PC-3 (cell line): ENCODE results near the gene NDE1. TPM values are rescaled to one million over a fixed set of nuclear protein-coding genes. Genes with fewer than 3 reads are reported as not detected.
A peak's percentile ranks its signal among the peaks of the same experiment; 100 is the strongest.

ENCODE experiments used
- ATAC-seq: fragments of 200-7000 bp; cut with Tn5 transposase; 2 replicates; pipeline ENCODE4 v1.9.1; 2020; ENCODE audit warnings: mild to moderate bottlenecking, moderate library complexity
- Bru-seq: library from RNA; stranded (reverse); fragments of 400-500 nt; gene quantifications from one replicate; lab custom pipeline; 2021; lab: Mats Ljungman, UMichigan
- BruChase-seq, 2 experiments: library from RNA; stranded (reverse); fragments of 400-500 nt; gene quantifications; one replicate each; lab custom pipeline; 2021; lab: Mats Ljungman, UMichigan
- BruUV-seq: library from RNA; stranded (reverse); fragments of 400-500 nt; replicated peaks from 2 replicates; lab custom pipeline; 2021; lab: Mats Ljungman, UMichigan
- CTCF ChIA-PET: fragments of 300-600 bp; sonication (Branson Sonifier 250); formaldehyde crosslinking; loops from one replicate; lab custom pipeline; 2022; ENCODE audit warnings: antibody characterized with exemption; lab: Charles Lee
- POLR2A ChIA-PET: fragments of 300-600 bp; sonication (Branson Sonifier 250); formaldehyde crosslinking; loops from one replicate; lab custom pipeline; 2022; ENCODE audit warnings: antibody characterized with exemption; ENCODE audit not compliant: unreplicated experiment; lab: Charles Lee
- DNase-seq: peaks from one replicate; pipeline ENCODE4 v3.0.0-alpha.2; 2015
- H2AFZ ChIP-seq: fragments of 300-600 bp; sonication (generic); 2 replicates; pipeline ENCODE4 v1.6.0; 2016; ENCODE audit warnings: antibody characterized with exemption, low read length
- H3F3A ChIP-seq: fragments of 300-600 bp; sonication (generic); one replicate; pipeline ENCODE4 v1.6.0; 2017; ENCODE audit warnings: antibody characterized with exemption, low read length, control low read depth, mild to moderate bottlenecking; ENCODE audit not compliant: unreplicated experiment
- H3K27ac ChIP-seq: fragments of 300-600 bp; sonication (generic); 2 replicates; pipeline ENCODE4 v1.5.1; 2016; ENCODE audit warnings: mild to moderate bottlenecking, low read length
- H3K27me3 ChIP-seq: fragments of 300-600 bp; sonication (generic); 2 replicates; pipeline ENCODE4 v1.6.1; 2016; ENCODE audit warnings: low read length, mixed read lengths
- H3K36me3 ChIP-seq: fragments of 300-600 bp; sonication (generic); 2 replicates; pipeline ENCODE4 v1.6.1; 2016; ENCODE audit warnings: low read depth, mixed run types, low read length, mixed read lengths
- H3K4me1 ChIP-seq: fragments of 300-600 bp; sonication (generic); 2 replicates; pipeline ENCODE4 v1.5.1; 2016; ENCODE audit warnings: low read length; ENCODE audit not compliant: insufficient read depth
- H3K4me2 ChIP-seq: fragments of 300-600 bp; sonication (generic); 2 replicates; pipeline ENCODE4 v1.6.0; 2016; ENCODE audit warnings: low read length
- H3K4me3 ChIP-seq: fragments of 300-600 bp; sonication (generic); 2 replicates; pipeline ENCODE4 v1.5.1; 2016; ENCODE audit warnings: mild to moderate bottlenecking, low read length, mixed read lengths
- H3K79me2 ChIP-seq: fragments of 300-600 bp; sonication (generic); 2 replicates; pipeline ENCODE4 v1.6.1; 2017; ENCODE audit warnings: low read length, mixed read lengths
- H3K9ac ChIP-seq: fragments of 300-600 bp; sonication (generic); 2 replicates; pipeline ENCODE4 v1.6.0; 2016; ENCODE audit warnings: mild to moderate bottlenecking, low read length
- H3K9me2 ChIP-seq: fragments of 300-600 bp; sonication (generic); replicated peaks from 2 replicates; pipeline ENCODE4 v1.6.1; 2016; ENCODE audit warnings: mixed run types, low read length, mixed read lengths
- H3K9me3 ChIP-seq: fragments of 300-600 bp; sonication (generic); 2 replicates; pipeline ENCODE4 v1.6.1; 2016; ENCODE audit warnings: low read length, mixed read lengths
- H4K20me1 ChIP-seq: fragments of 300-600 bp; sonication (generic); 2 replicates; pipeline ENCODE4 v1.6.1; 2016; ENCODE audit warnings: low read length, mixed read lengths
- EZH2 ChIP-seq: fragments of 300-600 bp; sonication (generic); IDR thresholded peaks from one replicate; pipeline ENCODE4 v1.6.1; 2017; ENCODE audit warnings: antibody characterized with exemption, mild to moderate bottlenecking, low read length; ENCODE audit not compliant: unreplicated experiment
- EZH2phosphoT487 ChIP-seq: fragments of 300-600 bp; sonication (generic); IDR thresholded peaks from 2 replicates; pipeline ENCODE4 v1.6.1; 2018; ENCODE audit warnings: mild to moderate bottlenecking, antibody characterized with exemption, low read length, borderline replicate concordance
- intact Hi-C: fragments of 100-400 bp; cut with micrococcal nuclease; formaldehyde crosslinking; loops from 2 replicates; pipeline ENCODE4 v1.9.0; 2023
- long read RNA-seq: library from polyadenylated mRNA; unstranded; transcript quantifications from one replicate; pipeline ENCODE4 v2.0.0, GENCODE V29; 2021; ENCODE audit not compliant: unreplicated experiment
- total RNA-seq: library from RNA; depleted of rRNA; stranded (reverse); fragments of >200 nt; gene quantifications from 2 replicates; pipeline ENCODE4 v1.2.3, GENCODE V29; 2014; rRNA removed
- TF ChIP-seq, protein P1 (sequence below): fragments of 300-600 bp; sonication (generic); conservative IDR thresholded peaks from 2 replicates; pipeline ENCODE4 v1.5.1; 2017; ENCODE audit warnings: antibody characterized with exemption, low read depth, mild to moderate bottlenecking, low read length

Gene NDE1, protein sequence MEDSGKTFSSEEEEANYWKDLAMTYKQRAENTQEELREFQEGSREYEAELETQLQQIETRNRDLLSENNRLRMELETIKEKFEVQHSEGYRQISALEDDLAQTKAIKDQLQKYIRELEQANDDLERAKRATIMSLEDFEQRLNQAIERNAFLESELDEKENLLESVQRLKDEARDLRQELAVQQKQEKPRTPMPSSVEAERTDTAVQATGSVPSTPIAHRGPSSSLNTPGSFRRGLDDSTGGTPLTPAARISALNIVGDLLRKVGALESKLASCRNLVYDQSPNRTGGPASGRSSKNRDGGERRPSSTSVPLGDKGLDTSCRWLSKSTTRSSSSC
- total RNA-seq, result 22.6 and 24.9 TPM in 2 replicates
- percentile 64 among the genes with signal in this experiment for Bru-seq, nascent RNA
- percentile 64 among the genes with signal in this experiment for BruChase-seq, experiment 1, labeled RNA remaining after a 6-hour chase
- BruChase-seq, experiment 2, labeled RNA remaining after a 2-hour chase, result percentile 62 among the genes with signal in this experiment
- long read RNA-seq, transcript NDE1-201 (9 exons, 3,221 nt), result major isoform, 13 of 38 reads
- long read RNA-seq, partial matches to known transcripts, result 7 of 38 reads
- long read RNA-seq, other reads (novel, unspliced or antisense), result 18 of 38 reads

DNA sequence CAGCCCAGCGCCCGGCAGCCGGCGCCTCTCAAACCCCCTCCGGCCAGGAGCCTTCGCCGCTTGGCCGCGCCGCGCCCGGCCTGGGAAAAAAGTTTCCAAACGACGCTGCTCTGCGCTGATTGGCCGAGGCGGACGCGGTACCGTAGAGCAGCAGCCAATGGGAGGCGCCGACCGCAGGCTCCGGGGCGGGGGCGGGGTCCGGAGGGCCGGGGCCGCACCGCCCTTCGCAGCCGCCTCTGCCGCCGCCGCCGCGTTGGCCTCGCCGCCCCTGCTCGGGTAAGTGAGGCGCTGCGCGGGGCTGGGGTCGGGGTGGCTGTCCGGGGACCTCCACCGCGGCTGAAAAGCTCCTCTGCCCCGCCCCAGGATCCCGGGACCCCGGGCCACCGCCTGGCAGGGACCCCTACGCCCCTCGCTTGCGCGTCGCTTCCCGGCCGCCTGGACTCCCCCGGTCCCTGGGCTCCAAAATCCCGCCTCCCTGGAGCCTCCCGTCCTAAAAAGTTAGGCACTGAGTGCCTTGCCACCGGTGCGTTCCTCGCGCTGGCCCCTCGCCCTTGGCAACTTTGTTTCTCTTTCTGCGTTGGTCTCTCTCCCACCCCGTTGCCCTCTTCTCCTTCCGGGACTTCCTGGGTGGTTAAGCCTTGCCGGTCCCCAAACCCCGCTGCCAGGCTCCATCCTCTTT is at the start of gene NDE1:
NDE1 (plus strand) TSS at position 227 of the 679 bp plus-strand sequence. CDS start 14,534 bp downstream, outside the sequence.
- ChIA-PET CTCF (no interaction called here), POLR2A (interaction anchor here (0.6 kb wide), 1 partner anchor 36 kb away, joined by 9 read pairs; no protein-coding TSS in a partner anchor)
- Histone ChIP-seq H3K4me2 (peak within 1 kb of the TSS; percentile 97), H3K79me2 (peaks cover 49% of the 10 kb centered on the region), H3K4me3 (peak within 1 kb of the TSS; percentile 97), H3K9me3 (no peaks in the 10 kb centered on the region), H3K27me3 (no peaks in the 10 kb centered on the region), H3K9me2 (no peaks in the 10 kb centered on the region), H3K27ac (0 out of 2 replicates have a peak within 1 kb of the TSS, but pooled peaks have one; percentile 18), H3F3A (no peaks in the 10 kb centered on the region), H2AFZ (peak within 1 kb of the TSS; percentile 93), H3K9ac (peak within 1 kb of the TSS; percentile 86), H3K4me1 (peaks cover 9% of the 10 kb centered on the region; the same call in 1 of the 2 replicates), H4K20me1 (no peaks in the 10 kb centered on the region), H3K36me3 (no peaks in the 10 kb centered on the region)
- TF ChIP-seq, protein P1, sequence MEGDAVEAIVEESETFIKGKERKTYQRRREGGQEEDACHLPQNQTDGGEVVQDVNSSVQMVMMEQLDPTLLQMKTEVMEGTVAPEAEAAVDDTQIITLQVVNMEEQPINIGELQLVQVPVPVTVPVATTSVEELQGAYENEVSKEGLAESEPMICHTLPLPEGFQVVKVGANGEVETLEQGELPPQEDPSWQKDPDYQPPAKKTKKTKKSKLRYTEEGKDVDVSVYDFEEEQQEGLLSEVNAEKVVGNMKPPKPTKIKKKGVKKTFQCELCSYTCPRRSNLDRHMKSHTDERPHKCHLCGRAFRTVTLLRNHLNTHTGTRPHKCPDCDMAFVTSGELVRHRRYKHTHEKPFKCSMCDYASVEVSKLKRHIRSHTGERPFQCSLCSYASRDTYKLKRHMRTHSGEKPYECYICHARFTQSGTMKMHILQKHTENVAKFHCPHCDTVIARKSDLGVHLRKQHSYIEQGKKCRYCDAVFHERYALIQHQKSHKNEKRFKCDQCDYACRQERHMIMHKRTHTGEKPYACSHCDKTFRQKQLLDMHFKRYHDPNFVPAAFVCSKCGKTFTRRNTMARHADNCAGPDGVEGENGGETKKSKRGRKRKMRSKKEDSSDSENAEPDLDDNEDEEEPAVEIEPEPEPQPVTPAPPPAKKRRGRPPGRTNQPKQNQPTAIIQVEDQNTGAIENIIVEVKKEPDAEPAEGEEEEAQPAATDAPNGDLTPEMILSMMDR, result no peak
- TF ChIP-seq EZH2 (no peak), EZH2phosphoT487 (no peak)
- intact Hi-C loops, result no loop called here
- no TSS peak for BruUV-seq
- ATAC-seq (peak; percentile 93), DNase-seq (peak; percentile 85)

- Histone ChIP-seq H3K4me3 (no peak overlapping the region), H4K20me1 (no peaks in the 10 kb centered on the region), H3K27me3 (no peaks in the 10 kb centered on the region), H3K27ac (no peak overlapping the region), H3K9me3 (no peaks in the 10 kb centered on the region), H3K4me2 (no peak overlapping the region), H3K9me2 (no peaks in the 10 kb centered on the region), H3K9ac (no peak overlapping the region), H2AFZ (no peak overlapping the region), H3F3A (no peaks in the 10 kb centered on the region), H3K79me2 (no peaks in the 10 kb centered on the region), H3K36me3 (peaks cover 7% of the 10 kb centered on the region), H3K4me1 (no peaks in the 10 kb centered on the region)
- intact Hi-C loops, result no loop called here
- no TSS peak for BruUV-seq
- no peak for ATAC-seq
- POLR2A ChIA-PET, result no interaction called here
- TF ChIP-seq EZH2phosphoT487 (no peak), EZH2 (no peak)
- TF ChIP-seq, protein P1, result no peak
- CTCF ChIA-PET, result no interaction called here
- no peak for DNase-seq
These were observed 48.7 kb upstream of the NDE1 start for GRCh38 chr16:15601212-15601879.
